ENCODE measurements around the gene SHLD1.

SHLD1 gene

DNA sequence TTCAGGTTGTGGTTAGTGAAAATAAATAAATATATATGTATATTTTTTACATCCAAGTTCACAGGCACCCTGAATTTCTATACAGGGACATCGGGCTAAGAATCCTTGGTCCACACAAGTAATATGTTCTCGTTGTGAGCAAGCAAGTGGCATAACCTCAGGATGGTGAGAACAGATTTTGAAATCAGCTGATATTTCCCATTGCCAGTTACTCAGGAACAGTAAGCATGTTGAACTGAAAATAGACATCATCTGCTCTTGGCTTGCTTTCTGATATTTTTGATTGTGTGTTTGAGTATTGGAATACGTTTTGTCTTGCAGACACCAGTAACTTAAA is 112.5 kb downstream of the SHLD1 start:
- no peak for DNase-seq

DNA sequence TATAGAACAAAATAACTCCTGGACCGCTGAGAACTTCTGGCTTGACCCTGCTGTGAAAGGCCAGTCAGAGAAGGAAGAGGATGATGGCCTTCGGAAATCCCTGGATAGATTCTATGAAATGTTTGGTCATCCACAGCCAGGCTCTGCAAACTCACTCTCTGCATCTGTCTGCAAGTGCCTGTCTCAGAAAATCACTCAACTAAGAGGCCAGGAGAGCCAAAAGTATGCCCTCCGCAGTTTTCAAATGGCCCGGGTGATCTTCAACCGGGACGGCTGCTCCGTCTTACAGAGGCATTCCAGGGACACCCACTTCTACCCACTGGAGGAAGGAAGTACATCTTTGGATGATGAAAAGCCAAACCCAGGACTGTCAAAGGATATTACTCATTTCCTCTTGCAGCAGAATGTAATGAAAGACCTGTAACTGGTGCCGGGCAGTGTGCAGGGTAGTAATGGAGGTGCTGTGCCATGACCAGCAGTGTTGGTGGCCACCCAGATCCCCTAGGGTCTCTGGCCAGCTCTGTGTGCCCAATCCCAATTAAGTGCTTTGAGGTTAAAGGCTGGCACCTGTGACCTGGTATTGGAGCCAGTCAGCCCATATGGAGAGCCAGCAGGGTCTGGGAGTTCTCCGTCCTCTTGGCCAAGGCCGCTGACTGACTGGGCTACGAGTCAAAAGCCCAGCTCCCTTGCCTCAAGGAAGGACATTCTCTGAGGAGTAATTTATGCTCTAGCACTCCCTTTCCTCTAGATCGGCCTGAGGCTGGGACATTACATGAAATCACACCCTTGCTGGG is 113.0 kb downstream of the SHLD1 start:
- DNase-seq: no peak

DNA sequence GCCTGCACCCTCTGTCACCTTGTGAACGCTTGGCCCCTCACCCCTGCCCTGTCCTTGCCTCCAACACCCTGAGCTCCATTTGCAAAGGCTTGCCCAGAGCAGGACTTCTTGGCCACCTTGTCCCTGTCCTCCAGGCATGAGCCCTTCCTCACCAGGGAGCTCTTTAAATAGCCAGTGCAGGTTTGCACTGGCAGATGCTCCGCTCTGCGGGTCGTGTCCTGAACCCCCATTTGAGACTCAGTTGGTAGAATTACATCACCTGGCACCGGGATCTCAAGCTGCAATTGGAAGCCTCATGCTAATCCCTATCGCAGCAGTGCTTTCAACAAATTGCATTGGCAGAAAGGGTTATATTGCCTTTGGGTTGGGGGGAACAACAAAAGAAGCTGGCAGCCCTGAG is 114.2 kb downstream of the SHLD1 start:
- DNase-seq: no peak

DNA sequence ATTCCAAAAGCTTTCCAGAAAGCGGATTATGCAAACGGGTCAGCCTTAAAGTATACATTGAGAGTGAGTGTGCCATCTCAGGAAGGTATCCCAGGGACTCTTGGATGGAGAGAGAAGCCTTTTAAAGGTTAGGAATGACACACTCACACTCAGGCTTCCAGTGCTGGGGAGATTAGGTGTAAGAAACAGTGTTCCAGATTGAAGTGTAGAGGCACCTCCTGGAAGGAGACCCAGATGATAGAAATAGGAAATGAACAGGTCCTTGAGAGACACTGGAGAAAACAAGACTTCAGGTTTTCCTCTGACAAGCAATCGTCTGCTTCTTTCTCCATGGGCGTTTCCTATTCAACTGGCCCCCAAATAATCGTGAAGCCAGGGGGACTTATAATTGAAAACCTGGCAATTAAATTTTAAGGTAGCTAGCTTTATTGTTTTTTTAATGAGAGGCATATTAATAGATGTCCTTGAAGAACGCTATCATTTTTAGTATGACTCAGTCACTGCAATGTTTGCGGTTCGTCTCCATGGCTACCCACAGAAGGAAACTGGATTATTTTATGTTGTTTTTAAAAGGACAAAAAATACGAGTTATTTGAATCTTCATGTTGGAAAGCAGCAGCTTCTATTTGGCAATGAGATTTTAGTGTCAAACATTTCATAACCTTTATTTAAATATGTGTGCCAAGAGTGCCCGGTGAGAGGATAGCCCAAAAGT is 114.8 kb downstream of the SHLD1 start:
- no peak for DNase-seq

DNA sequence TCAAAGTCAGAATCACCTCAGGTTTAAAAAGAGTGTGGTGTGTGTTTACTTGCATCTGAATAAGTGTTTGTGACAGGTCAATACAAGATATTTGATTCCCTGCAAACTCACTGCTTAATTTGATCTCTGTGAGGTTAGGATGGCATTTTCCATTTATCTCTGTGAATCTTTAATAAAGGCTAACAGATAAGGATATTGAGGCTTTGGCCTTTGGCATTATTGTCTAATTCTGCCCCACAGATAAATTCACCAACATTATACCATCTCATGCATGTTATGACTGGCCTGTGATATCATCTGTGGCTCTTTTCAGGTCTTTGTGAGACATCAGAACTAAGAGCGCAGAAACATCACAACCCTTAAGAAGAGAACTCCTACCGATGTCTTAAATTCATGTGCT is 115.4 kb downstream of the SHLD1 start:
- no peak for DNase-seq

DNA sequence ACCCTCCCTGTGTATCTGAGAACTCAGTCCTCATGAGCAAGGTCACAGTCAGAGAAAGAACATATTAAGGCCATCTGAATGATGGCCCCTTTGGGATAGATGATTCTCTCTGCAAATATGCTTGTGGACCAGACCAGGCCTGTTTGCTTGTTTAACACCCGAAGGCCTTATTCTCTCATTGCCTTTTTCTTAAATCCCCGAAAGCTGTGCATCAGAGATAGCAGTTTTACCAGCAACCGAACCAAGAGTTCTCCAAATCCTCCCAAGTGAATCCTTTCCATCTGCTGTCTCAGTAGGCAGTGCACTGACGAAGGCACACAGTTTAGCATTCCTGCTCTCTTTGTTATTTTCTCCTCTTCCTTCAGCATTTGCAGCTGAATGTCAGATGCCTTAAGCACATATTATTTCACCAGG is 120.4 kb downstream of the SHLD1 start:
- no peak for DNase-seq

DNA sequence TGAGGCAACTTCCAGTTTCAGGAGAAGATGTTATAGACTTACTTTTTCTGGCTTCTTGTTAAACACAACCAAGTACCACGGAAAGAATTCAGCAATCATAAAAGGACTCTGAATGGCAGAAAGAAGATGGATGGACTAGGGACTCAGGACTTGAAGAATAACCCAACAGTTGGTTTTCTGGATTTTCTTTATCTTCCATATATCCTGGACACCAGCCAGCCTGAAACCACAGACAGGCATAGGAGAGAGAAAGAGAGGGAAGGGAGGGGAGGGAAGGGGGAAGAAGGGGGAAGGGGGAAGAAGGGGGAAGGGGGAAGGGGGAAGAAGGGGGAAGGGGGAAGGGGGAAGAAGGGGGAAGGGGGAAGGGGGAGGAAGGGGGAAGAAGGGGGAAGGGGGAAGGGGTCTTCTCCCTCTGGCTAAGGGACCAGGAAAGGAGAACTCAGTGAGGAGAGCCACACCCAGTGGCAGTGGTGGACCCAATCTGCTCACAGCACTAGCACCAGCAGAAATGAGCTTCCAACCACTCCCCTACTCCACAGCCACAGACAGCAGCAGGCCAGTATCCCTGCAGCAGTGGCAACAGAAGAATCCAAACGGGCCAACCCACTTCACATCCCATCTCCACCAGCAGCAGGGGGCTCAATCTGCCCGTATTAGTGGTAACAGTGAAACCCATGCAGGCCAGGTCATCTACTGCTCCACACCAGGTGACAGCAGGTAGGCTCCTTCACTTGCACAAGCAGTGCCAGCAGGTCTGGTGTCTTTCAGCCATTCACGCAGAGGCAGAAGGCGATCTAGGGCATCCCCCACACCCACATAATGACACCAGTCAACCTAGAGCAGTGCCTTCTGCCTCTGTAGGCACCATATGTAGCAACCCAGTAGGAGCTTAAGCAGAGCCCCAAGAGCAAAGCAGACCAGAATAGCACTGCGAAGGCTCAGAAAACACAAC is 121.5 kb downstream of the SHLD1 start:
- DNase-seq: no peak

DNA sequence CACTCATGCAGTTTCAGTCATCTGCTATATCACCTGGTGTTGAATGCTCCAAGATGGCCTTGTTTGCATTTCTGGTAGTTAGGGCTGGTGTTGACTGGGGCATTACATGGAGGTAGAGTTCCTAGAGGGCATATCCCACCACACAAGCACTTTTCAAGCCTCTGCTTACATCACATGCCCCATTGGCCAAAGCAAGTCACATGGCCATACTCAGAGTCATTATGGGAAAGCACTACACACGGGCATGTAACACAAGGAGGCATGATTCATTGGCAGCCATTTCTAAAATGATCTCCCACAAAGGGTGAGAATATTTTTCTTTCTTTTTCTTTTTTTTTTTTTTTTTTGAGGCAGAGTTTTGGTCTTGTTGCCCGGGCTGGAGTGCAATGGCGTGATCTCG is 126.9 kb downstream of the SHLD1 start:
- no peak for DNase-seq

DNA sequence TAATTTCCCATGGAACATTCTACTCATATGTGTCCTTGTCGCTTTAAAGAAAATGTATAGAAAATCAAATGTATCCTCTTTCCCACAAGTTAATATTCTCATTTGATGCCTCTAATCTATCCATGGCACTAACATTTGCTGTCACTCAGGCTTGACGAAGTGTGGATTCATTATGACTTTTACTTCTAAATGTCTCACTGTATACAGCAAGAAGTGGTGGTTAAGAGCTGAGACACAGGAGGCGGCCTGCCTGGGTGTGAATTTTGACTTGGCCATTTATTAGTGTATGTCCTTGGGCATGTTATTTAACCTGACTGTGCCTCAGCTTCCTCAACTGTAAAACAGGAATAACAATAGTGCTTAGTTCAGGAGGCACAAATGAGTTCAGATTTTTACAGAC is 130.1 kb downstream of the SHLD1 start:
- DNase-seq: no peak

DNA sequence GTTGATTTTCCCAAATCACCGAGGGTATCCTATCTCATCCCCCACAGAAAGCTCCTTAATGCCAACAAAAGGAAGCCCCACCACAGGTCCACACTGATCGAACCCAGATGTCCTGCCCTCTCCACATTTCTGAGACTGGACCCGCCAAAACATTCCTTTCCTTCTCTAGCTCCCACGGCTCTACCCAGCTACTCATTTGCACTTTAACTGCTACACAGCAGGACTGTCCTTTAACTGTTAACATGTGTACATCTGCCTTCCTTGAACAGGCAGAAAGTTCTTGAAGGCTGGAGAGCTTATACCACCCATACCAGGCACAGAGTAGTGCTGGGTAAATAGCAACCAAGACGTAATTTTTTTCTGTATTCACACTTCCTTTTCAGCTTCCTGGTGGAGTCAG is 131.5 kb downstream of the SHLD1 start:
- DNase-seq: no peak

DNA sequence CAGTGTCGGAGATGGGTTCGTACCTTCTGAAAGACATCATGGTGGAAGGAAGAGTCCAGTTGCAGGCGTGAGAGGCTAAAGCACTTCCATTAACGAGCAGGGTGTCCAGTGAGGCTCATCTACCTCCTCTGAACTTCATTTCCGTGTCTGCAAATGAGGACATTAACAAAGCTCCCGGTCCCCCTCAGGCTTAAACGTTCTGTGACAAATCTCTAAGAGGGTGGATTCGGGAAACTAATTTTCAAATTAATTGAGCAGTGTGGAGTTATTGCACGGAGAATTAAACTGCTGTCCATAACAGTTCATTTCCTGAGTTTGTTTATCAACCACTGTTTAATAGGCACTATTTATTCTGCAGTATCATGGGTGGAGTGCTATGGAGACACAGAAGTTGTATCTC is 132.0 kb downstream of the SHLD1 start:
- DNase-seq: no peak

DNA sequence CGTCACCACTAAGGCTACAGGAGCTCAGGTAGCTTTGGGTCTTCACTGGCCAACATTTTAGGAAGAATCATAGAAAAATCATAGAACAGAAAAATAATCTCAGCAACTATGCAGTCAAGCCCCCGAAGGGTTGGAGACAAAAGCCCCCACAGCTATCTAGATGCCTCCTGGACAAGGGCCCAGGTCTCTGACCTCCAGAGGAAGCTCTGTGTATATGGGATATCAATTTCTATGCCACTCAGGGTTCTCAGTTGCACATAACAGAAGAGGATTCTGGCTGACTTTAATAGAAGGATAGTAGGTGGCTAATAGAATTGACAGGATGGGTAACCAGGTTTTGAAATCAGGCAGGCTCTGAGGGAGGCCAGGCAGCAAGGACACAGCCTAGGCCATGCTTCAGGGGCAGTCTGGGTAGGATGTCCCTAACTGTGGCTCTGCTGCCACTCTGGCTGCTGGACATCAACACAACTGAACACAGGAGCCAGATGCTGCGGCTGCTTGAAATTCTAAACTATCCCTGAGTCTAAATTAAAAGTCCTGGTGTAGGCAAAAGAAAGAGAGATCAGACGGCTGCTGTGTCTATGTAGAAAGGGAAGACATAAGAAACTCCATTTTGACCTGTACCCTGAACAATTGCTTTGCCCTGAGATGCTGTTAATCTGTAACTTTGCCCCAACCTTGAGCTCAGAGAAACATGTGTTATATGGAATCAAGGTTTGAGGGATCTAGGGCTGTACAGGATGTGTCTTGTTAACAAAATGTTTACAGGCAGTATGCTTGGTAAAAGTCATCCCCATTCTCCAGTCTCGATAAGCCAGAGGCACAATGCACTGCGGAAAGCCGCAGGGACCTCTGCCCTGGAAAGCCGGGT is 134.5 kb downstream of the SHLD1 start:
- DNase-seq: no peak

DNA sequence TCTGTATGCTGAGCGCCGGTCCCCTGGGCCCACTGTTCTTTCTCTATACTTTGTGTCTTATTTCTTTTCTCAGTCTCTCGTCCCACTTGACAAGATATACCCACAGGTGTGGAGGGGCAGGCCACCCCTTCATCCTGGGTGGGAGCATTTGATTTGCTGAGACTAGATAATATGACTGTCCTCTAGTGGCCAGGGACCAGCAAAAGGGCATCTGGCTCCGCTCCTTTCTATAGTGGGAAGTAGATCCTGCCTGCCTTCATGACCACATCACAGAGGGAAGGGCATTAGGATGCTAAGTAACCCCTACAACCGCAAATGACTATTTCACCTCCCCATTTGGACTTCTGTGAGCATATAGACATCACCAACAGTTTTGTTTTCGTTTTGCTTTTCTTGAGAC is 135.7 kb downstream of the SHLD1 start:
- no peak for DNase-seq

DNA sequence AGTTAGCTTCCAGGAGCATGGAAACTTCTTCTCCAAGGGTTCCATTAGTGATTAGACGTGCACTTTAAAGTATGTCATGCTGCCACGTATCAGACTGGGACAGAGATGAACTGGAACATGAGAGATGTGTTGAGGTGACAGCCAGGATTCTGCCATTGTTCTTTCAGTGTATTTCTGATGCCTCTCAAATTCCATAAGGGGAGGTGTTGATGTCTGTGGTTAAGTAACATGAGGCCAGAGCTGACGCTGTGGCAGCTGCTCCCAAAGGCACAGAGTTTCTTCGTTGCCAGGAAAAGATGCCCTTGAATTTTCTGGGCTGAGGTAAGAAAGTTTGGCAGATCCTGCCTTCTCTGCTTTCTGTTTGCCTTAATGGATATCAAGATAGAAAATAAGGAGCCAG is 136.6 kb downstream of the SHLD1 start:
- no peak for DNase-seq

DNA sequence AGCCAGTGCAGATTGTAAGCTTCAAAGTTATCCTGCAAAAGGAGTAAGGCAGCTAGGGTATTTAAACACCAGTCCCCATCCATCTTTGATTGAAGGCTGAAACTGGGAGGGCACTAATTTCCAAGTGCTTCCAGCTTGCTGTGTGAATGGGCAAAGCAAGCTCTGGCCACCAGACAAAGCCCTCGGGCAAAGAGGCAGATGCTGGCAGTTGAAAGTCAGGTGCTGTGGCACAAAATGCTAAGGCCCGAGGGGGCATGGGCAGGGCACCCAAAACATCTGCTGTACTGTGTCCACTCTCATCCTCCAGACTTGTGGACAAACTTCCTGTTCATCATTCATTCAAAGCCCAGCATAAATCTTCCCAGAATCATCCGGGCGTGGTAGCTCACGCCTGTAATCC is 137.2 kb downstream of the SHLD1 start:
- DNase-seq: no peak

DNA sequence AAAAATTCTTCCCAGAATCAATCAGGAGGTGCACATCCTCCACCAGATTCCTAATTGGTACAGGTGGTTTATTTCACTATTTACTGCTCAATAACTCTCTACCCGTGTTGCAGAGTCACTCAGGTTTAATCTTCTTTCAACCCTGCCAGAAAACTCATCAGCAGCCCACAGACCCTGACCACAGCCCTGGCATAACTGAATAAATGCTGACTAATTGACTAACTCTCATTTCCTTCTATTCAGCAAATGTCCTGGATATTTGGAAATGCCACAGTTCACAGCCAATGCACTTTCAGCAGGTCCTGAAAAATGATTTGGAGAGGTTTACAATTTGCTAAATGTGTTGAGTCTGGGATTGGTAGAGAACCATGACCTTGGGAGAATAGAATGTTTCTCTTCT is 137.8 kb downstream of the SHLD1 start:
- no peak for DNase-seq

DNA sequence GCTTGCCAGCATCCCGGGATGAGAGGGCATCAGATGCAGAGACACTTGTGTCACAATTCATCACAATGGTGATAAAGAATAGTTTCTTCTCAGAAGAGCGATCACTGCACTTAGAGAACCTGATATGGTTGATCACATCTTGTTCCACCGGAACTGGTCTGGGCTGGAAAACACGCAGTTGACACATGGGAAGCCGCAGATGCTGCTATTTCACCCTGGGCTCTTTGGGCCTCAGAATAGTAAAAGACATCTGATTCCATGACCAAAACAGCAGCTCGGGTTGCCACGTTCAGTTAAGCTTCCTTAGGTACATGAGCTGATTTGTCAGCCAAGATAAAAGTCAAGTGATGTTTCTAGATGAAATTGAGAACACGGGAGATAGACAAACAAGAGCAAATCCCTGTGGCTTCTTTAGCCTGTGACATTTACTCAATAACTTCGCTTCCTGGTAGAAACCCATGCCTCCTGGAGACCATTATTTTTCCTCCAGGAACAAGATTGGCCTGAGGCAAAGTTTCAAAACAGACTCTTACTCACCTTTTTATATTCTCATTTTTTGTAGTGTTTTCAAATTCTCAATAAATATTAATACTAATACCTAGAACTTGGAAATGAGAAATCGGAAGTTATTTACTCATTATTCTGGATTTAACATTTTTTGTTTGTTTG is 140.7 kb downstream of the SHLD1 start:
- DNase-seq: no peak

DNA sequence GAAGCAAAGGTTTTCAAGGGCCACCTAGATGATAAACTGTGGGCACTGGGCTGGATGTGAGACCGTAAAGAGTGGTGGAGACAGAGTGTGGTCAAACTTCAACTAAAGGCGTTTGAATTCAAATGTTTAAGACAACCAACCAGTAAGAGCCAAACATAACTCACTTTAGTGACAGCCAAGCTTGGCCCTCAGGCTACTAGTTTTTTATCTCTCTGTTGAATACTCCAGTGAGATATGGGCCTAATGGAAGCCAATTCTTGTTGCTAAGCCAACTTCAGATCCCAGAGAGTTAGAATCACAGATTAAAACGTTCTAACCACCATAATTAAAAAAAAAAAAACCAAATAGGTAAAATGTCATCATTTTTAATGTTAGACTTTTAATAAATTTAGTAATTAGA is 142.9 kb downstream of the SHLD1 start:
- DNase-seq: no peak

DNA sequence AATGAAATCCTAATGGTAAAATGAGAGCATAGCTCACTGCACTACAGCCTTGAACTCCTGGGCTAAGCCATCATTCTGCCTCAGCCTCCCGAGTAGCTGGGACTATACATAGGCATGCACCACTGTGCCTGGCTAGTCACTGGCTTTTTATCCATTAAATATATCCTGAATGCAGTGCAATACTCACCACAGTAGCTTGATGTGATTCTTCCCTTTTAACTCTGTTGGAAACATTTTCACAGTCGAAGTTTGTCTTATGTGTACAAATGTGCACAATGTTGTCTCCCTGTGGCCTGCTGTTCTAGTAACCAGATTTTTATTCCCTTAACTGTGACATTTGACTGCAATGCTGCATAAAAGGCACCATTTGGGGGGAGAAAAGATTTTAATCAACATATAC is 143.4 kb downstream of the SHLD1 start:
- DNase-seq: no peak

DNA sequence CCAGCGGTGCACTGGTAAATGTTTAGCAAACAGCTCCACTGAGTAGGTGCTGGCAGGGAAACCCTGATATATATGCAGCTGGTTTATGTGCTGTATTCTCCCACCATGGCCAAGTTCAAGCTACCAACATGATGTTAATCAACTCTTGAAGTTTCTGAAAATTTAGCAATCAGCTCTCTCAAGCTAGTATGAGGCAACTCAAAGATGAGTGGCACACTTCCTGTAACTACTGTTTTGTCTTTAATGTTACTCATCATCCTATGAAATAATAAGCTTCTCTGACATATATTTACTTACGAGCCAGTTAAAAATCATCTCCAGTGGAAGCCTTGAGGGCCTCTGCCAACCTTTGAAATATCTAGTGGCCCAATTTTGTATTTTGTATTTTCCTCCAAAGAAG is 145.4 kb downstream of the SHLD1 start:
- DNase-seq: no peak

DNA sequence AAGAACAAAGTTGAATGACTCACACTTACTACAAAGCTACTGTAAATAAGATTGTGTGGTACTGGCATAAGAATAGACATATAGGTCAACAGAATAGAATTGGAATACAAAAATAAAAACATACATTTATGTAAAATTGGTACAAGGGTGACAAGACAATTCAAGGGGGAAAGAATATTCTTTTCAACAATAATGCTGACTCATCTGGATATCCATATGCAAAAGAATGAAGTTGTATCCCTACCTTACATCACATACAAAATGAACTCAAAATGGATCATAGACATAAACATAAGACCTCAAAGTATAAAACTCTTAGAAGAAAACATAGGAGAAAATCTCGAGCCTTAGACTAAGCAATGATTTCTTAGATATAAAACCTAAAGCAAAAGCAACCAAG is 149.2 kb downstream of the SHLD1 start:
- no peak for DNase-seq

DNA sequence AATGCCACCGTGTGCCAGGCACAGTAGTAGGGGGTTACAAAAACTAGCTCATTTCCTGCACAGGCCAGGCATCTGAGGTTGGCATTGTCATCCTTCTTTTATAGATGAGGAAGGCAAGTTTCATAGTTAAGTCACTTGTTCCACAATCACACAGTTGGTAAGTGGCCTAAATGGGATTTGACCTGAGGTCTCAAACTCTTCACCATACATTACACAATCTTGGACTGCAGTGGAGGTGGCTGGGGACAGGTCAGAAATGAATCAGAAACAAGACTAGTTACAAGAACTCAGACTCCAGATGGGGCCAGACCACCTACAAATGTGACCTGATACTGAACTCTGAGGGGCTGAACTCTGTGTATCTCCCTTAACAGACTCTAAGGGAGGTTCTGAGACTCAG is 150.7 kb downstream of the SHLD1 start:
- no peak for DNase-seq

Measured in stimulated activated naive CD4-positive, alpha-beta T cell (primary cell).